Stomach (tissue), 9 donors: ENCODE data around the gene SLC25A33. TPM values are rescaled to one million over a fixed set of nuclear protein-coding genes. Genes with fewer than 3 reads are reported as not detected.

Experiments
- DNase-seq, 2 donors: peaks; one replicate each; pipeline versions ENCODE4 v3.0.0 to v3.0.0-alpha.2; 2013 to 2019
- H3K27ac ChIP-seq, 5 donors: fragments of 200-600 bp in 4 of 5; sonication (generic) in 4 of 5; one replicate each; pipeline ENCODE4 v1.5.1; 2013 to 2019; ENCODE audit warnings: mild to moderate bottlenecking in 1 of 5, moderate library complexity in 1 of 5
- H3K27me3 ChIP-seq, 3 donors: fragments of 200-600 bp; sonication (generic); one replicate each; pipeline ENCODE4 v1.5.1; 2017 to 2019; ENCODE audit warnings: mixed run types in 1 of 3
- H3K36me3 ChIP-seq, 4 donors: fragments of 200-600 bp; sonication (generic); 1 replicate in 3 of 4; 2 replicates in 1 of 4; pipeline ENCODE4 v1.5.1; 2016 to 2019
- H3K4me1 ChIP-seq, 4 donors: fragments of 200-600 bp; sonication (generic); one replicate each; pipeline ENCODE4 v1.5.1; 2016 to 2019
- H3K4me3 ChIP-seq, 4 donors: fragments of 200-600 bp; sonication (generic) in 3 of 4; one replicate each; pipeline ENCODE4 v1.5.1; 2016 to 2019; ENCODE audit warnings: mild to moderate bottlenecking in 1 of 4
- H3K9me3 ChIP-seq, 4 donors: fragments of 200-600 bp; sonication (generic); one replicate each; pipeline ENCODE4 v1.5.1; 2016 to 2019
- EP300 ChIP-seq: sonication (generic); formaldehyde crosslinking; IDR thresholded peaks from one replicate; pipeline ENCODE4 v1.6.1; 2017; ENCODE audit warnings: antibody characterized with exemption
- POLR2A ChIP-seq, 4 donors: fragments of 450-650 bp; IDR thresholded peaks; one replicate each; pipeline ENCODE4 v1.6.1; 2016; ENCODE audit warnings: antibody characterized with exemption in 4 of 4, control low read depth in 2 of 4, mild to moderate bottlenecking in 1 of 4, moderate library complexity in 1 of 4
- POLR2AphosphoS5 ChIP-seq, 3 donors: sonication (generic); formaldehyde crosslinking; IDR thresholded peaks; one replicate each; pipeline ENCODE4 v1.6.1; 2016; ENCODE audit warnings: antibody characterized with exemption in 3 of 3
- WGBS, 5 donors: extraction: QIAGEN DNeasy Blood & Tissue Kit in 3 of 5; methylation state at CpG; one replicate each; pipeline versions ENCODE4 v1.1.5 to v1.1.7; 2013 to 2018; 5-methylcytosine and 5-hydroxymethylcytosine counted together
- intact Hi-C: fragments of 100-400 bp; cut with DNase I; formaldehyde crosslinking; loops from one replicate; pipeline ENCODE4 v1.15.1; 2023; ENCODE audit warnings: low total_unique reads
- polyA plus RNA-seq, 3 donors: library from polyadenylated mRNA; stranded (reverse); fragments of 200-250 nt; gene quantifications; one replicate each; pipeline ENCODE4 v1.2.3, GENCODE V29; 2013
- total RNA-seq, 5 donors: library from RNA; depleted of rRNA; stranded (reverse); fragments of >200 nt; gene quantifications; one replicate each; pipeline versions ENCODE4 v1.1.0 to v1.2.3, GENCODE V29; 2014 to 2016
- TF ChIP-seq, protein P1 (sequence below), 7 experiments: fragments of 450-650 bp in 4 of 7; fragments of 200-600 bp in 3 of 7; sonication (generic) in 3 of 7; IDR thresholded peaks; one replicate each; pipeline ENCODE4 v1.5.1; 2016 to 2019; ENCODE audit warnings: antibody characterized with exemption in 7 of 7, control low read depth in 2 of 7, mild to moderate bottlenecking in 1 of 7
- donor health status: healthy with polysubstance abuse.
- donor health status: Bipolar disorder and iron deficiency.
- donor health status: healthy.

The SLC25A33 gene
- total and polyA plus RNA-seq, 8 donors: 0.58 to 15.2 (median 5.2) TPM

DNA sequence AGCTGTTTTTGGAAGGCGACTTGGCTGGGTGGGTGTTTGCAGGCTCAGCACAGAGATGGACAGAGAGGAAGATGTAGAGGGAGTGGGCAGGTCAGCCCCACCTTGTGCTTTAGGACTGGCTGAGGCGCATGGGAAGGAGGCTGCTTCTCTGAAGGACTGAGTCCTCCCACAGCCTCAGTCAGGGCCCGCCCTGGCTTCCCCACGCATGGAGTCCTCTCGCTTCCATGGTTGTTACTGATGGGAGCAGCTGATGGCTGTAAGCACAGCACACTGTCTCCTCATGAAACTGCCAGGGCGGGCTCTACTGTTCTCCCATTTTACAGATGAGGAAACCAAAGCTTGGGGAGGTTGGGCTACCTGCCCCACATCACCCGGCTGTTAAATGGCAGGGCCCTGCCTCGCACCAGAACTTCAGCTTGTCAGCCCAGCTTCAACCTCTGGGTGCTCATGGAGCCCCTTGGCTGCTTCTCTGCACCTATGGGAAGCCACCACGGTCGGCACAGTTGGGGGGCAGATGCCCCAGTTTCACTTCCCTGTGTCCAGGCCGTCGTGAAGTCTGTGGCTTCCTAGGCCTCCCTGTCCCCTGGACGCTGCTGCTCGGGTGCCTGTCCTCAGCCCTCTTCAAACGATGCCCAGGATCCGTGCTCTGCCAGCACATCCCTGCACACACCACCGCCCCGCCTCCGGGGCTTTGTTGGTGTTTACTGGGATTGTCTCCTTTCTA lies 51.8 kb downstream of the SLC25A33 start:
- intact Hi-C loops: loop anchor here (10.0 kb wide), 1 partner anchor 326 kb away; no protein-coding TSS in a partner anchor
- Histone ChIP-seq H3K4me1 (peaks cover 22 to 60% (median 49%) of the 10 kb centered on the region in 4 donors), H3K9me3 (no peaks in the 10 kb centered on the region), H3K36me3 (peaks cover 0 to under 1% (median 0%) of the 10 kb centered on the region in 4 donors), H3K27ac (no peak overlapping the region), H3K4me3 (no peak overlapping the region), H3K27me3 (no peaks in the 10 kb centered on the region)
- 84 to 91% (median 90%) methylated on average over 13 to 19 of the region's 19 CpGs for WGBS, 5 donors
- DNase-seq: no peak
- TF ChIP-seq, protein P1, sequence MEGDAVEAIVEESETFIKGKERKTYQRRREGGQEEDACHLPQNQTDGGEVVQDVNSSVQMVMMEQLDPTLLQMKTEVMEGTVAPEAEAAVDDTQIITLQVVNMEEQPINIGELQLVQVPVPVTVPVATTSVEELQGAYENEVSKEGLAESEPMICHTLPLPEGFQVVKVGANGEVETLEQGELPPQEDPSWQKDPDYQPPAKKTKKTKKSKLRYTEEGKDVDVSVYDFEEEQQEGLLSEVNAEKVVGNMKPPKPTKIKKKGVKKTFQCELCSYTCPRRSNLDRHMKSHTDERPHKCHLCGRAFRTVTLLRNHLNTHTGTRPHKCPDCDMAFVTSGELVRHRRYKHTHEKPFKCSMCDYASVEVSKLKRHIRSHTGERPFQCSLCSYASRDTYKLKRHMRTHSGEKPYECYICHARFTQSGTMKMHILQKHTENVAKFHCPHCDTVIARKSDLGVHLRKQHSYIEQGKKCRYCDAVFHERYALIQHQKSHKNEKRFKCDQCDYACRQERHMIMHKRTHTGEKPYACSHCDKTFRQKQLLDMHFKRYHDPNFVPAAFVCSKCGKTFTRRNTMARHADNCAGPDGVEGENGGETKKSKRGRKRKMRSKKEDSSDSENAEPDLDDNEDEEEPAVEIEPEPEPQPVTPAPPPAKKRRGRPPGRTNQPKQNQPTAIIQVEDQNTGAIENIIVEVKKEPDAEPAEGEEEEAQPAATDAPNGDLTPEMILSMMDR (IDR thresholded peaks at IDR 0.05): no peak
- TF ChIP-seq EP300: no peak
- TF ChIP-seq POLR2AphosphoS5 (IDR thresholded peaks at IDR 0.05): no peak

DNA sequence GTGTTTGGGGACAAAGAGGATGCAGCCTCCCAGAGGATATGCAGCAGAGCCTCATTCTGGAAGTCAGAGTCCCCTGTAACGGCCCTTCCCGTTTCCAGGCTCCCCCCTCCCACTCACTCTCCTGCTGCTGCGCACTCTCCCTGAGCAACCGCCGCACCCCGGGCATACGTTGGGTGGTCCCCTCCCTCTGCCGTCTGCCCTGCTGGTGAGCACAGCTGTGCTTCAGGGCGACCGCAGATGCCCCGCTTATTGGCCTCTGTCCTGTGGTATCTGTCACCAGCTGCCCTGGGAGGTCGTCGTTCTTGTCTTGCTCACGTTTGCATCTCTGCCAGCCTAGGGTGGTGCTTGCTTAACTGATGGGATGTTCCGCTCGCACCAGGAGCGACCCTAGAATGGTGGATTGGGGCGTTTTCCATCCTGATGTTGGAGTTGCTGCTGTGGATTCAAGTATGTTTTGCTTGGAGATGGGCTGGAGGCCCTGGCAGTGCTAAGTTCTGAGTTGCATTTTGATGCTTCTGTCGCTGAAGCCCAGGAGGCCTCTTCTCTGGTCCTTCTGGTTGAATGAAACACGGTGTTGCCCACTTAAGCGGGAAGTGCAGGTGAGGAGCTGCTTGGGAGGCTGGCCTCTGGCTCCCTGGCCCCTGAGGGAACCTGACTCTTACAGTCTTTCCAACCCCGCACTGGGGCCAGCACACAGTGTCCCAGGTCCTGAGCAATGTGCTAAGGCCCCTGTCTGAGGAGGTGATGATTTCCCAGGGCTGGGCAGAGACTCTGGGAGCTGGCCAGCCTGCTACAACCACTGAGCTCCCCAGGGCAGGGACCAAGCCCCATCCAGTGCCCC lies 52.6 kb downstream of the SLC25A33 start:
- no peak for TF ChIP-seq POLR2AphosphoS5 (IDR thresholded peaks at IDR 0.05)
- no peak for TF ChIP-seq POLR2A (IDR thresholded peaks at IDR 0.05)
- no peak for TF ChIP-seq EP300
- TF ChIP-seq, protein P1 (IDR thresholded peaks at IDR 0.05): no peak
- H3K4me3 ChIP-seq: no peak overlapping the region
- peaks cover 22 to 60% (median 49%) of the 10 kb centered on the region in 4 donors for H3K4me1 ChIP-seq
- peak in 1 of 2 donors; percentile 7 for DNase-seq
- intact Hi-C loops: loop anchor here (10.0 kb wide), 1 partner anchor 327 kb away; no protein-coding TSS in a partner anchor
- no peaks in the 10 kb centered on the region for H3K9me3 ChIP-seq
- H3K27me3 ChIP-seq: no peaks in the 10 kb centered on the region
- H3K36me3 ChIP-seq: peaks cover 0 to 9% (median 3%) of the 10 kb centered on the region in 4 donors
- no peak overlapping the region for H3K27ac ChIP-seq
- WGBS, 5 donors: 81 to 87% (median 85%) methylated on average over 21 to 22 of the region's 22 CpGs

DNA sequence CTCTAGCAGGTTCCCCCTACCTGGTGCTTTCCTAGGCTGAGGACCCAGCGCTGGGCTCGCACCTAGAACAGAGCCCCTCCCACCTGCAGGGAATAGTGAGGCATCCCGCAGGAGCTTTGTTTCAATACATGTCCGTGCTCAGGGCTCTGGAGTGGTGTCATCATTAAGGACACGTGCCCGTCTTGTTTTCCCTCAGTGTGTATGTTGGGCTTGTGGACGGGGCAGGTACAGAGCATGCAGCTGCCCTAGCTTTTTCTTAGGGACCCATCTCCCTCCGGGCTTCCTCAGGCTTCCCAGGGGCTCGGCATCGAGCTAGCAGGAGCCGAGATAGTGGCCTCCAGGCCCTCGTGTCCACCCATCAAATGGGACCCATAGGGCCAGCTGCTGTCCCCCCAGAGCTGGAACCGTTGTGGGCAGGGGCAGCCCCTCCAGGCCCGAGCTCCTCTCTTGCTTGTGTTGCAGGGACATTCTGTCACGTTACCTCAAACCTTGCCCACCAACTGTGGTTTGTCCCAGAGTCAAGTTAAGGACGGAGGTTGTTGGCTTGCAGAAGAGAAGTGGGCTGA lies 53.3 kb downstream of the SLC25A33 start:
- DNase-seq: peak in 1 of 2 donors; percentile 8
- no peaks in the 10 kb centered on the region for H3K27me3 ChIP-seq
- H3K27ac ChIP-seq: peak overlapping the region in 2 of 5 donors; percentile 10 to 20
- H3K9me3 ChIP-seq: no peaks in the 10 kb centered on the region
- H3K4me1 ChIP-seq: peaks cover 22 to 60% (median 49%) of the 10 kb centered on the region in 4 donors
- peaks cover 0 to 16% (median 10%) of the 10 kb centered on the region in 4 donors for H3K36me3 ChIP-seq
- H3K4me3 ChIP-seq: no peak overlapping the region
- intact Hi-C loops: loop anchor here (10.0 kb wide), 1 partner anchor 328 kb away; no protein-coding TSS in a partner anchor
- 81 to 87% (median 86%) methylated on average over 14 to 16 of the region's 16 CpGs for WGBS, 5 donors
- no peak for TF ChIP-seq POLR2A (IDR thresholded peaks at IDR 0.05)
- no peak for TF ChIP-seq POLR2AphosphoS5 (IDR thresholded peaks at IDR 0.05)
- TF ChIP-seq EP300: no peak
- TF ChIP-seq, protein P1 (IDR thresholded peaks at IDR 0.05): no peak

DNA sequence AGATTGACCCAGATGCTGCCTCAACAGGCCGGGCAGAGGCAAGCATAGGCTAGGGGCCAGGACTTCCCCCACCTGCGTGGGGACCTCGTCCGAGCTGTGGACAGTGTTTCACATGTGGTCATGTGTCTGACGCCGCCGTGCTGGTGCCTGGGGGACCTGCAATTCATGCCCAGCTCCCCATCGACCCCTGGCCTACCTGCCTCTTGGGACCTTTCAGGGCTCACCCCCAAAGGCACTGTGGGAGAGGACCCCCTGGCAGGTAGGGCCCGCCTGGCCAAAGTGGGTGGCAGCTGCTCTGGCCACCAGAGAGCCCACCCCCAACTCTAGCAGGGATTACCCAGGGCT lies 53.9 kb downstream of the SLC25A33 start:
- 69 to 80% (median 72%) methylated on average over 1 to 9 of the region's 9 CpGs for WGBS, 5 donors
- no peak for DNase-seq
- Histone ChIP-seq H3K27ac (peak overlapping the region in 4 of 5 donors; percentile 10 to 65 (median 34)), H3K36me3 (peaks cover 3 to 21% (median 16%) of the 10 kb centered on the region in 4 donors), H3K4me3 (peak overlapping the region in 1 of 4 donors; percentile 3), H3K9me3 (no peaks in the 10 kb centered on the region), H3K27me3 (no peaks in the 10 kb centered on the region), H3K4me1 (peaks cover 22 to 56% (median 47%) of the 10 kb centered on the region in 4 donors)
- intact Hi-C loops: loop anchor here (10.0 kb wide), 1 partner anchor 328 kb away; no protein-coding TSS in a partner anchor
- no peak for TF ChIP-seq POLR2A (IDR thresholded peaks at IDR 0.05)
- TF ChIP-seq EP300: no peak
- TF ChIP-seq POLR2AphosphoS5 (IDR thresholded peaks at IDR 0.05): no peak
- TF ChIP-seq, protein P1 (IDR thresholded peaks at IDR 0.05): no peak
